Stimulated activated naive B cell treated with anti-CD40 and anti-IgM and Interleukin-4, amounts not matched to agents 10 μg/mL and 1 μg/mL and 100 μg/mL, for 72 hours (primary cell): ENCODE measurements around the gene EIF5B.
"Not testable (repeated sequence)": the region's sequence is repeated elsewhere in the genome, so short reads cannot be mapped to it uniquely, and the experiment has no call there.

Source experiments
- ATAC-seq, 2 donors: fragments of 150-1000 bp; cut with Tn5 transposase; replicated peaks; 2 replicates each; pipeline ENCODE4 v1.10.0; 2021; ENCODE audit warnings: moderate library complexity in 1 of 2
- DNase-seq: peaks from one replicate; pipeline ENCODE4 v3.0.0; 2021
- H3K27ac Mint-ChIP-seq: one replicate; pipeline ENCODE4 v1.8.0; 2022; ENCODE audit warnings: mild to moderate bottlenecking, mixed read lengths
- H3K27me3 Mint-ChIP-seq, 2 donors: one replicate each; pipeline ENCODE4 v1.8.0; 2022; ENCODE audit warnings: mixed read lengths in 2 of 2
- H3K36me3 Mint-ChIP-seq, 2 donors: one replicate each; pipeline ENCODE4 v1.8.0; 2022; ENCODE audit warnings: mixed read lengths in 2 of 2, mild to moderate bottlenecking in 1 of 2
- H3K4me1 Mint-ChIP-seq, 2 donors: one replicate each; pipeline ENCODE4 v1.8.0; 2022; ENCODE audit warnings: mixed read lengths in 2 of 2, mild to moderate bottlenecking in 1 of 2
- H3K4me3 Mint-ChIP-seq, 2 donors: one replicate each; pipeline ENCODE4 v1.8.0; 2022; ENCODE audit warnings: mild to moderate bottlenecking in 2 of 2, mixed read lengths in 2 of 2, moderate library complexity in 1 of 2
- H3K9me3 Mint-ChIP-seq, 2 donors: one replicate each; pipeline ENCODE4 v1.8.0; 2022; ENCODE audit warnings: mixed read lengths in 2 of 2, mild to moderate bottlenecking in 1 of 2

The EIF5B gene

GRCh38 chr2:99337113-99338028 is at the start of gene EIF5B:
Gene EIF5B (plus strand): TSS chr2:99337389. CDS start chr2:99337555, 166 bp downstream.
- Mint-ChIP-seq H3K27ac (no peak within 1 kb of the TSS), H3K4me3 (no peak within 1 kb of the TSS), H3K27me3 (no peaks in the 10 kb centered on the region), H3K36me3 (peaks cover 4 to 10% of the 10 kb centered on the region in 2 donors), H3K4me1 (peaks cover 8 to 28% of the 10 kb centered on the region in 2 donors), H3K9me3 (no peaks in the 10 kb centered on the region)
- peak; percentile 96 for DNase-seq
- ATAC-seq: peak; percentile 82 to 83

- no peak overlapping the region for H3K27ac Mint-ChIP-seq
- ATAC-seq (peak in 1 of 2 donors; percentile 60), DNase-seq (no peak)
- no peaks in the 10 kb centered on the region for H3K4me1 Mint-ChIP-seq
- no peak overlapping the region for H3K4me3 Mint-ChIP-seq
- H3K36me3 Mint-ChIP-seq: peaks cover 40 to 54% of the 10 kb centered on the region in 2 donors
- H3K27me3 Mint-ChIP-seq: no peaks in the 10 kb centered on the region
- peaks cover 3 to 4% of the 10 kb centered on the region in 2 donors for H3K9me3 Mint-ChIP-seq
These were observed 39.2 kb upstream of the EIF5B start for GRCh38 chr2:99297994-99298393.

- Mint-ChIP-seq H3K9me3 (peaks cover 3 to 4% of the 10 kb centered on the region in 2 donors), H3K4me3 (no peak overlapping the region), H3K36me3 (peaks cover 46 to 63% of the 10 kb centered on the region in 2 donors), H3K4me1 (no peaks in the 10 kb centered on the region), H3K27me3 (no peaks in the 10 kb centered on the region), H3K27ac (no peak overlapping the region)
- DNase-seq (no peak), ATAC-seq (no peak)
These were observed 37.6 kb upstream of the EIF5B start for GRCh38 chr2:99299580-99299979.

- H3K27ac Mint-ChIP-seq, H3K4me1 Mint-ChIP-seq, DNase-seq, ATAC-seq, H3K27me3 Mint-ChIP-seq, H3K9me3 Mint-ChIP-seq, H3K4me3 Mint-ChIP-seq: not testable (repeated sequence)
- peaks cover 45 to 65% of the 10 kb centered on the region in 2 donors for H3K36me3 Mint-ChIP-seq
These were observed 36.1 kb upstream of the EIF5B start, which contains the start of gene LYG1 for GRCh38 chr2:99301097-99301496. Gene LYG1 (minus strand): TSS chr2:99301197. CDS start chr2:99295670, 5,527 bp downstream.

GRCh38 chr2:99317161-99317872 is 19.9 kb upstream of the EIF5B start:
- H3K36me3 Mint-ChIP-seq: peaks cover 35 to 36% of the 10 kb centered on the region in 2 donors
- H3K27me3 Mint-ChIP-seq: no peaks in the 10 kb centered on the region
- ATAC-seq (no peak), DNase-seq (no peak)
- H3K4me1 Mint-ChIP-seq: no peaks in the 10 kb centered on the region
- H3K4me3 Mint-ChIP-seq: no peak overlapping the region
- H3K9me3 Mint-ChIP-seq: peaks cover 4 to 7% of the 10 kb centered on the region in 2 donors
- H3K27ac Mint-ChIP-seq: no peak overlapping the region

GRCh38 chr2:99317873-99318200 is 19.4 kb upstream of the EIF5B start:
- not testable (repeated sequence) for DNase-seq, H3K9me3 Mint-ChIP-seq, H3K4me3 Mint-ChIP-seq, H3K27me3 Mint-ChIP-seq, H3K27ac Mint-ChIP-seq, H3K4me1 Mint-ChIP-seq, ATAC-seq
- peaks cover 35 to 36% of the 10 kb centered on the region in 2 donors for H3K36me3 Mint-ChIP-seq

GRCh38 chr2:99325384-99325783 is 11.8 kb upstream of the EIF5B start:
- no peak for ATAC-seq
- H3K9me3 Mint-ChIP-seq: no peaks in the 10 kb centered on the region
- no peaks in the 10 kb centered on the region for H3K27me3 Mint-ChIP-seq
- no peak overlapping the region for H3K27ac Mint-ChIP-seq
- no peak overlapping the region for H3K4me3 Mint-ChIP-seq
- H3K36me3 Mint-ChIP-seq: peaks cover 16 to 37% of the 10 kb centered on the region in 2 donors
- DNase-seq: no peak
- H3K4me1 Mint-ChIP-seq: peaks cover 0 to 3% of the 10 kb centered on the region in 2 donors

- Mint-ChIP-seq H3K36me3 (peaks cover 9 to 12% of the 10 kb centered on the region in 2 donors), H3K9me3 (no peaks in the 10 kb centered on the region), H3K27ac (no peak within 1 kb of the TSS), H3K4me3 (no peak within 1 kb of the TSS), H3K4me1 (peaks cover 5 to 17% of the 10 kb centered on the region in 2 donors), H3K27me3 (no peaks in the 10 kb centered on the region)
- DNase-seq (peak; percentile 99), ATAC-seq (peak; percentile 81 to 83)
These were observed 1.0 kb upstream of the EIF5B start, which contains the start of gene TXNDC9 for GRCh38 chr2:99335911-99336803. Gene TXNDC9 (minus strand): TSS chr2:99336333. CDS start chr2:99333210, 3,123 bp downstream.

- H3K4me3 Mint-ChIP-seq: no peak overlapping the region
These were observed 431 bp upstream of the EIF5B start for GRCh38 chr2:99336804-99337112.

GRCh38 chr2:99338029-99338585 is 918 bp downstream of the EIF5B start:
- peaks cover 4 to 9% of the 10 kb centered on the region in 2 donors for H3K36me3 Mint-ChIP-seq
- H3K27ac Mint-ChIP-seq: no peak overlapping the region
- ATAC-seq (no peak), DNase-seq (no peak)
- H3K9me3 Mint-ChIP-seq: no peaks in the 10 kb centered on the region
- H3K4me3 Mint-ChIP-seq: no peak overlapping the region
- H3K27me3 Mint-ChIP-seq: no peaks in the 10 kb centered on the region
- peaks cover 10 to 35% of the 10 kb centered on the region in 2 donors for H3K4me1 Mint-ChIP-seq

More at GRCh38 chr2:99336804-99337112, 431 bp upstream of the EIF5B start:
- Mint-ChIP-seq H3K9me3 (no peaks in the 10 kb centered on the region), H3K4me1 (peaks cover 6 to 23% of the 10 kb centered on the region in 2 donors), H3K36me3 (peaks cover 4 to 12% of the 10 kb centered on the region in 2 donors), H3K27ac (no peak overlapping the region), H3K27me3 (no peaks in the 10 kb centered on the region)
- DNase-seq: no peak
- ATAC-seq: peak; percentile 23 to 26

GRCh38 chr2:99340669-99341236 is 3.6 kb downstream of the EIF5B start:
- no peaks in the 10 kb centered on the region for H3K27me3 Mint-ChIP-seq

GRCh38 chr2:99342536-99342935 is 5.3 kb downstream of the EIF5B start:
- Mint-ChIP-seq H3K27me3 (no peaks in the 10 kb centered on the region), H3K4me3 (no peak overlapping the region), H3K4me1 (peaks cover 19 to 48% of the 10 kb centered on the region in 2 donors), H3K27ac (no peak overlapping the region), H3K9me3 (no peaks in the 10 kb centered on the region), H3K36me3 (peaks cover 4 to 25% of the 10 kb centered on the region in 2 donors)
- ATAC-seq (no peak), DNase-seq (no peak)

More at GRCh38 chr2:99340669-99341236, 3.6 kb downstream of the EIF5B start:
- DNase-seq (no peak), ATAC-seq (no peak)
- H3K4me1 Mint-ChIP-seq: peaks cover 14 to 38% of the 10 kb centered on the region in 2 donors
- H3K36me3 Mint-ChIP-seq: peaks cover 4 to 20% of the 10 kb centered on the region in 2 donors
- H3K27ac Mint-ChIP-seq: no peak overlapping the region
- no peaks in the 10 kb centered on the region for H3K9me3 Mint-ChIP-seq
- no peak overlapping the region for H3K4me3 Mint-ChIP-seq

- not testable (repeated sequence) for ATAC-seq, DNase-seq, H3K27me3 Mint-ChIP-seq, H3K4me3 Mint-ChIP-seq, H3K27ac Mint-ChIP-seq, H3K9me3 Mint-ChIP-seq
- peaks cover 4 to 34% of the 10 kb centered on the region in 2 donors for H3K36me3 Mint-ChIP-seq
- H3K4me1 Mint-ChIP-seq: peaks cover 35 to 76% of the 10 kb centered on the region in 2 donors
These were observed 8.3 kb downstream of the EIF5B start for GRCh38 chr2:99345446-99345845.
